A549 treated with CpdA at 1 μM for 4 hours (cell line): ENCODE data around the gene H2BW1. TPM values are rescaled to one million over a fixed set of nuclear protein-coding genes. Genes with fewer than 3 reads are reported as not detected.

Source experiments
- total RNA-seq: library from RNA; stranded (reverse); fragments of 200-300 nt; extraction: Qiagen RNA extraction; gene quantifications from 5 replicates; pipeline ENCODE4 v1.2.3, GENCODE V29; 2022; ENCODE audit warnings: low read depth

H2BW1 gene, protein sequence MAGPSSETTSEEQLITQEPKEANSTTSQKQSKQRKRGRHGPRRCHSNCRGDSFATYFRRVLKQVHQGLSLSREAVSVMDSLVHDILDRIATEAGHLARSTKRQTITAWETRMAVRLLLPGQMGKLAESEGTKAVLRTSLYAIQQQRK
- total RNA-seq = not detected in 5 replicates

DNA sequence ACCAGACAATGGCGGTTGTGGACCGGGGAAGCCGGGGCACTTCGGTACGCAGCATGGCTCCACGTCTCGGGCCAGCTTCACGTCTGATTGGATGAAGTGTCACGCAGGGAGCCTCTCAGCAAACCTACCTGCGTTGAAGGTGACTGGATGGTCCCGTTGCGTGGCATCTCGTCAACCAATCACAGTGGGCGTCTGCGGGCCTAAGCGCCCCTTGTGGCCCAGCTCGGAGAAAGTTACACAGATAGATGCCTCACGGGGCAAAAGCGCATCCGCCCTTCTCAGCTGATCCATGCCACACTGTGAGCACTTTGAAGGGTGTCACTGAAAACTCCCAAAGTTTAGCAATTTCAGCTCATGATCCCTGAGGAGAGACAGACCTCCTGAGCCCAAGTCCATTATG is at the start of gene H2BW1:
TSS of gene H2BW1 (minus strand) at position 103 of the 400 bp plus-strand sequence. CDS start 132 bp downstream, outside the sequence.

DNA sequence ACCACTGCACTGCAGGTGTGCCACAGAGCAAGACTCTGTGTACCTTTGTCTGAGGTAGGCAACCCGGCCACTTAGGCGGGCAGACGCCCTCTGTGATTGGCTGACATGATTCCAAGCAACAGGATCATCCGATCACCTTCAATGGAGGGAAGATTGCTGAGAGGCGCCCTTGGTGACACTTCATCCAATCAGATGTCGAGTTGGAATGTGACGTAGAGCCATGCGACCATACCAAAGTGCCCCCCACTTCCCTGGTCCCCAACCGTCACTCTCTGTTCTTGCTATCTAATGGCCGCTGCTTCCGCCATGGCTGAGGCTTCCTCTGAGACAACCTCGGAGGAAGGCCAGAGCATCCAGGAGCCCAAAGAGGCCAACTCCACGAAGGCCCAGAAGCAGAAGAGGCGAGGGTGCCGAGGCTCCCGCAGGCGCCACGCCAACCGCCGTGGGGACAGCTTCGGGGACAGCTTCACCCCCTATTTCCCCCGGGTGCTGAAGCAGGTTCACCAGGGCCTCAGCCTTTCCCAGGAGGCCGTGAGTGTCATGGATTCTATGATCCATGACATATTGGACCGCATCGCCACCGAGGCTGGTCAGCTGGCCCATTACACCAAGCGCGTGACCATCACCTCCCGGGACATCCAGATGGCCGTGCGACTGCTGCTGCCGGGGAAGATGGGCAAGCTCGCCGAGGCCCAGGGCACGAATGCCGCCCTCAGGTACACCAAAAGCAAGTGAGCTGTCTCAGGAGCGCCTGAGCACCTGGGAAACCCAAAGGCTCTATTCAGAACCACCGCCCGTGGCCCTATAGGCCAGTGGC is 26.4 kb upstream of the H2BW1 start, which contains the start of gene H2BW2:
TSS of gene H2BW2 (plus strand) at position 268 of the 817 bp plus-strand sequence. CDS start at position 307, 39 bp downstream.

DNA sequence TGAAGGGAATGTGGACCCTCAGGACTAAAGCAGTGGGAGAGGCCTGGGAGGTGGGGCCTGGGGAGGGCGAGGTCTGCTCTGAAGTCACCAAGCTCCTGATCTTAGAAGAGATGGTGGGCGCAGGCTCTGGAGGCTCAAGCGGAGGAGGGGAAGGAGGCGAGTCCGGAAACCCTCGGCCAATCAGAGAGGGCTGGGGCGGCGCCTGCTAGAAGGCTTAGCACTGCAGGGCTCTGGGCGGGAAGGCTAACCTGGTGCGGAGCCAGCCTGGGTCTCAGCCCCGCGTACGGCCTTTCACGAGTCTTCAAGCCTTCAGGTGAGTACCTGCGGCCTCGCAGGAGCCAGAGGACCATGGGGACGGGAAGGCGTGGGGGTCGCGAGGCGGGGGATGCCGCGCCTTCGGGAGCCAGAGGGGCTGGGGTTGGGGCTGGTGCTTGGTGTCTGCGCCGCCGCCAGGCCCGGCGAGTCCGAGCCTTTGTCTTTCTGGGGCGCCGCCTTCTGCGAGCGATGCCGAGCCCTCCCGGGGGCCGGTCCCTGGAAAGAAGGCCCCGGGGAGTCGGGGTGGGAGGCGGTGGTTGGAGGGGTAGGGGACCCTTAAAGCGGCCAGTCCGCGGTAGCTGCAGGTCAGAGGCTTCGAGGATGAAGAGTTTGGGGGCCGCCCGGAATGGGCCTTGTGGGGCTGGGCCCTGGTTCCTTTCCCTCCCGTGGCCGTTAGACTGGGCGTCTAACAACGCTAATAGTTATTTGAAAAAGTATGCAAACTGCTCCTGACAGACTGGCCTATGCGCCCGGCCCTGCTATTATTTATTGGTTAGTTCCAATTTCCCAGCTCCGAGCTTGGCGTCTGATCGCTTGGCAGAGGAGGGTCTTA is 50.9 kb downstream of the H2BW1 start, which contains the start of gene TMSB15B:
TSS of gene TMSB15B (plus strand) at position 217 of the 868 bp plus-strand sequence.

Other genes starting within 250 kb of the H2BW1 start
- not detected in 5 replicates for gene PLP1, start 236.9 kb downstream of the H2BW1 start, total RNA-seq
- 0.05 TPM in 3 of 5 replicates, not detected in the others for gene RAB9B, start 181.5 kb downstream of the H2BW1 start, total RNA-seq
- gene TMSB15B, start 51.1 kb downstream of the H2BW1 start, total RNA-seq = 4.3 to 8.0 TPM (median 5.9 TPM) in 5 replicates
- not detected in 5 replicates for gene H2BW2, start 26.2 kb upstream of the H2BW1 start, total RNA-seq
- gene TMSB15C, start 62.5 kb upstream of the H2BW1 start, total RNA-seq = 0.13 to 0.34 TPM (median 0.26 TPM) in 5 replicates
- gene ZCCHC18, start 98.8 kb upstream of the H2BW1 start, total RNA-seq = 0.13 to 0.31 TPM (median 0.21 TPM) in 4 of 5 replicates, not detected in the other
- gene SLC25A53, start 143.3 kb upstream of the H2BW1 start, total RNA-seq = 3.7 to 5.0 TPM (median 4.5 TPM) in 5 replicates
- 13.9 to 17.8 TPM (median 16.7 TPM) in 5 replicates for gene FAM199X, start 152.7 kb upstream of the H2BW1 start, total RNA-seq
- gene ESX1, start 241.2 kb upstream of the H2BW1 start, total RNA-seq = 0.09 TPM in 1 of 5 replicates, not detected in the others